Astrocyte of the spinal cord (primary cell): Measurements from ENCODE around the gene HERC3.
A peak's percentile ranks its signal among the peaks of the same experiment; 100 is the strongest.

Source experiments
- DNase-seq: peaks from one replicate; pipeline ENCODE4 v3.0.0; 2011; ENCODE audit warnings: low read depth, low spot score
- H3K4me3 ChIP-seq: 2 replicates; pipeline ENCODE4 v1.5.1; 2011; ENCODE audit warnings: low read depth, mild to moderate bottlenecking, low read length, moderate library complexity
- CTCF ChIP-seq: IDR thresholded peaks from 2 replicates; pipeline ENCODE4 v1.5.1; 2012; ENCODE audit warnings: low read depth, mild to moderate bottlenecking, low read length, inconsistent platforms
- in situ Hi-C: cut with HindIII; loops from 2 replicates; pipeline ENCODE4 v1.10.0; 2017; ENCODE audit warnings: low sequenced_read_pairs

Gene HERC3

GRCh38 chr4:88629826-88630225, 37.5 kb downstream of the HERC3 start:
- in situ Hi-C loops: no loop called here
- TF ChIP-seq CTCF: no peak
- no peak overlapping the region for H3K4me3 ChIP-seq
- peak; percentile 37 for DNase-seq

- peak; percentile 70 for DNase-seq
- in situ Hi-C loops: no loop called here
- H3K4me3 ChIP-seq: no peak overlapping the region
- TF ChIP-seq CTCF: no peak
Measured at GRCh38 chr4:88630756-88631155, 38.5 kb downstream of the HERC3 start.

- in situ Hi-C loops: no loop called here
- H3K4me3 ChIP-seq: no peak overlapping the region
- no peak for TF ChIP-seq CTCF
- DNase-seq: no peak
Measured at GRCh38 chr4:88643932-88644331, 51.7 kb downstream of the HERC3 start.

- no peak for TF ChIP-seq CTCF
- no peak for DNase-seq
- in situ Hi-C loops: no loop called here
- no peak overlapping the region for H3K4me3 ChIP-seq
Measured at GRCh38 chr4:88645994-88646393, 53.7 kb downstream of the HERC3 start.

- no peak for DNase-seq
- no peak for TF ChIP-seq CTCF
- in situ Hi-C loops: no loop called here
- H3K4me3 ChIP-seq: no peak overlapping the region
Measured at GRCh38 chr4:88646528-88647280, 54.4 kb downstream of the HERC3 start.

GRCh38 chr4:88649716-88650115, 57.4 kb downstream of the HERC3 start:
- no peak for TF ChIP-seq CTCF
- in situ Hi-C loops: no loop called here
- no peak for DNase-seq
- no peak overlapping the region for H3K4me3 ChIP-seq
